ENCODE data around the gene TFPI. TPM values are rescaled to one million over a fixed set of nuclear protein-coding genes. Genes with fewer than 3 reads are reported as not detected.
"Not testable (repeated sequence)": the region's sequence is repeated elsewhere in the genome, so short reads cannot be mapped to it uniquely, and the experiment has no call there.

Gene TFPI
- total RNA-seq, 6 experiments from 2014 or later: 145 to 223 (median 189) TPM

- ATAC-seq (no peak), DNase-seq (no peak)
- TF ChIP-seq CTCF (IDR thresholded peaks at IDR 0.05): no peak
- TF ChIP-seq POLR2A (IDR thresholded peaks at IDR 0.05): no peak
- H3K4me3 ChIP-seq: no peak overlapping the region
- intact Hi-C loops (cut with DNase I): no loop called here
- no peaks in the 10 kb centered on the region for H3K36me3 ChIP-seq
- H3K9me3 ChIP-seq: no peaks in the 10 kb centered on the region
- no peaks in the 10 kb centered on the region for H3K4me1 ChIP-seq
- no peaks in the 10 kb centered on the region for H3K27me3 ChIP-seq
- no peak overlapping the region for H3K27ac ChIP-seq
These were observed 15.3 kb upstream of the TFPI start for GRCh38 chr2:187569571-187569970.

DNA sequence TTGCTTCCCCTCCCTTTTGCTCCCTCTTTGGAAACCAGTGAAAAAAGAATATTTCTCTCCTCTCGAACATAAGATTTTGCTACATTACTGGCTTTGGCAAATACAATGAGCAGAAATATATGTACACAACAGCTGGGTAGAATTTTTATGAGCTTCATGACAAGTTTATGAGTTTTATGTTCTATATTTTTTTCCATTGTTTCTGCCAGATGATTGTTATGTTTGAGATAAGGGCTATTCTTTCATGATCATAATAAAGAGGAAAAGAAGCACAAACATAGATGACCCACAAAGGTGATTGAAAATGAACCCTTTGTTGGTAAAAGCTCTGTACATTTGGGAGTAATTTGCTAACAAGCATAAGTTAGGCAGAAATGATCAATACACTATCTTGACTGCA is 14.8 kb upstream of the TFPI start:
- H3K9me3 ChIP-seq: no peaks in the 10 kb centered on the region
- DNase-seq (no peak), ATAC-seq (no peak)
- H3K4me1 ChIP-seq: no peaks in the 10 kb centered on the region
- no peaks in the 10 kb centered on the region for H3K27me3 ChIP-seq
- intact Hi-C loops (cut with DNase I): no loop called here
- H3K27ac ChIP-seq: no peak overlapping the region
- H3K36me3 ChIP-seq: no peaks in the 10 kb centered on the region
- 70% methylated on average over 1 of the region's 1 CpG for WGBS (ENCODE audit: insufficient coverage, low coverage, low lambda C conversion rate, missing lambda C conversion rate)
- H3K4me3 ChIP-seq: no peak overlapping the region
- TF ChIP-seq POLR2A (IDR thresholded peaks at IDR 0.05) (no peak), CTCF (IDR thresholded peaks at IDR 0.05) (no peak)

- no peak overlapping the region for H3K4me3 ChIP-seq
- 80% methylated on average over 1 of the region's 1 CpG for WGBS (ENCODE audit: insufficient coverage, low coverage, low lambda C conversion rate, missing lambda C conversion rate)
- ATAC-seq: peak; percentile 45 to 62 (median 54)
- no peak for DNase-seq
- intact Hi-C loops (cut with DNase I): no loop called here
- H3K27ac ChIP-seq: no peak overlapping the region
- TF ChIP-seq CTCF (IDR thresholded peaks at IDR 0.05): no peak
- no peak for TF ChIP-seq POLR2A (IDR thresholded peaks at IDR 0.05)
- no peaks in the 10 kb centered on the region for H3K27me3 ChIP-seq
- no peaks in the 10 kb centered on the region for H3K9me3 ChIP-seq
- no peaks in the 10 kb centered on the region for H3K4me1 ChIP-seq
- H3K36me3 ChIP-seq: no peaks in the 10 kb centered on the region
These were observed 12.9 kb upstream of the TFPI start for GRCh38 chr2:187567126-187567525.

- H3K27ac ChIP-seq: no peak overlapping the region
- ATAC-seq (no peak), DNase-seq (no peak)
- no peaks in the 10 kb centered on the region for H3K9me3 ChIP-seq
- WGBS (ENCODE audit: insufficient coverage, low coverage, low lambda C conversion rate, missing lambda C conversion rate): 75% methylated on average over 1 of the region's 1 CpG
- H3K27me3 ChIP-seq: no peaks in the 10 kb centered on the region
- H3K4me3 ChIP-seq: no peak overlapping the region
- intact Hi-C loops (cut with DNase I): no loop called here
- TF ChIP-seq CTCF (IDR thresholded peaks at IDR 0.05) (no peak), POLR2A (IDR thresholded peaks at IDR 0.05) (no peak)
- H3K36me3 ChIP-seq: no peaks in the 10 kb centered on the region
- no peaks in the 10 kb centered on the region for H3K4me1 ChIP-seq
These were observed 12.5 kb upstream of the TFPI start for GRCh38 chr2:187566712-187567111.

GRCh38 chr2:187566266-187566665 is 12.0 kb upstream of the TFPI start:
- H3K4me1 ChIP-seq: no peaks in the 10 kb centered on the region
- H3K27ac ChIP-seq: no peak overlapping the region
- TF ChIP-seq POLR2A (IDR thresholded peaks at IDR 0.05): no peak
- no peak for TF ChIP-seq CTCF (IDR thresholded peaks at IDR 0.05)
- no peaks in the 10 kb centered on the region for H3K27me3 ChIP-seq
- ATAC-seq (no peak), DNase-seq (no peak)
- intact Hi-C loops (cut with DNase I): no loop called here
- H3K36me3 ChIP-seq: no peaks in the 10 kb centered on the region
- no peak overlapping the region for H3K4me3 ChIP-seq
- H3K9me3 ChIP-seq: no peaks in the 10 kb centered on the region

DNA sequence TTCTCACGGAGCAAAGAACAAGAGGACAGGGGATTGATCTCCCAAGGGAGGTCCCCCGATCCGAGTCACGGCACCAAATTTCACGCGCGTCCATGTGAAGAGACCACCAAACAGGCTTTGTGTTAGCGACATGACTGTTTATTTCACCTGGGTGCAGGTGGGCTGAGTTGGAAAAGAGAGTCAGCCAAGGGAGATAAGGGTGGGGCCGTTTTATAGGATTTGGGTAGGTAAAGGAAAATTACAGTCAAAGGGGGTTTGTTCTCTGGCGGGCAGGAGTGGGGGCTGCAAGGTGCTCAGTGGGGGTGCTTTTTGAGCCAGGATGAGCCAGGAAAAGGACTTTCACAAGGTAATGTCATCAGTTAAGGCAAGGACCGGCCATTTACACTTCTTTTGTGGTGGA is 11.4 kb upstream of the TFPI start:
- H3K27me3 ChIP-seq; H3K36me3 ChIP-seq; H3K4me1 ChIP-seq; DNase-seq; H3K27ac ChIP-seq; intact Hi-C loops (cut with DNase I); H3K4me3 ChIP-seq; ATAC-seq; H3K9me3 ChIP-seq: not testable (repeated sequence)
- 95% methylated on average over 3 of the region's 11 CpGs for WGBS (ENCODE audit: insufficient coverage, low coverage, low lambda C conversion rate, missing lambda C conversion rate)

DNA sequence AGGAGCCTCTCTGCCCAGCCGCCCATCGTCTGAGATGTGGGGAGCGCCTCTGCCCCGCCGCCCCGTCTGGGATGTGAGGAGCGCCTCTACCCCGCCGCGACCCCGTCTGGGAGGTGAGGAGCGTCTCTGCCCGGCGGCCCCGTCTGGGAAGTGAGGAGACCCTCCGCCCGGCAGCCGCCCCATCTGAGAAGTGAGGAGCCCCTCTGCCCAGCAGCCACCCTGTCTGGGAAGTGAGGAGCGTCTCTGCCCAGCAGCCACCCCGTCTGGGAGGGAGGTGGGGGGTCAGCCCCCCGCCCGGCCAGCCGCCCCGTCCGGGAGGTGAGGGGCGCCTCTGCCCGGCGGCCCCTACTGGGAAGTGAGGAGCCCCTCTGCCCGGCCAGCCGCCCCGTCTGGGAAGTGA is 2.3 kb upstream of the TFPI start:
- 100% methylated on average over 4 of the region's 31 CpGs for WGBS (ENCODE audit: insufficient coverage, low coverage, low lambda C conversion rate, missing lambda C conversion rate)
- intact Hi-C loops (cut with DNase I); H3K4me3 ChIP-seq; H3K9me3 ChIP-seq; H3K27me3 ChIP-seq; H3K36me3 ChIP-seq; ATAC-seq; H3K27ac ChIP-seq; H3K4me1 ChIP-seq: not testable (repeated sequence)
- peak in 1 of 3 donors; percentile 49 for DNase-seq
